Measurements from ENCODE around the gene GNAZ.

The GNAZ gene

GRCh38 chr22:23153994-23154393 is 83.7 kb downstream of the GNAZ start:
- DNase-seq (ENCODE audit: extremely low spot score): no peak
- TF ChIP-seq, protein P1, sequence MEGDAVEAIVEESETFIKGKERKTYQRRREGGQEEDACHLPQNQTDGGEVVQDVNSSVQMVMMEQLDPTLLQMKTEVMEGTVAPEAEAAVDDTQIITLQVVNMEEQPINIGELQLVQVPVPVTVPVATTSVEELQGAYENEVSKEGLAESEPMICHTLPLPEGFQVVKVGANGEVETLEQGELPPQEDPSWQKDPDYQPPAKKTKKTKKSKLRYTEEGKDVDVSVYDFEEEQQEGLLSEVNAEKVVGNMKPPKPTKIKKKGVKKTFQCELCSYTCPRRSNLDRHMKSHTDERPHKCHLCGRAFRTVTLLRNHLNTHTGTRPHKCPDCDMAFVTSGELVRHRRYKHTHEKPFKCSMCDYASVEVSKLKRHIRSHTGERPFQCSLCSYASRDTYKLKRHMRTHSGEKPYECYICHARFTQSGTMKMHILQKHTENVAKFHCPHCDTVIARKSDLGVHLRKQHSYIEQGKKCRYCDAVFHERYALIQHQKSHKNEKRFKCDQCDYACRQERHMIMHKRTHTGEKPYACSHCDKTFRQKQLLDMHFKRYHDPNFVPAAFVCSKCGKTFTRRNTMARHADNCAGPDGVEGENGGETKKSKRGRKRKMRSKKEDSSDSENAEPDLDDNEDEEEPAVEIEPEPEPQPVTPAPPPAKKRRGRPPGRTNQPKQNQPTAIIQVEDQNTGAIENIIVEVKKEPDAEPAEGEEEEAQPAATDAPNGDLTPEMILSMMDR (IDR thresholded peaks at IDR 0.05; ENCODE audit: control extremely low read depth, extremely low read depth, low read depth, missing control alignments): no peak
- ChIA-PET POLR2A (no interaction called here), CTCF (interaction anchor here (0.7 to 1.2 kb wide), 2 partner anchors 9 to 24 kb away, joined by 3 to 5 read pairs; no protein-coding TSS in a partner anchor)

GRCh38 chr22:23154461-23154860 is 84.1 kb downstream of the GNAZ start:
- CTCF ChIA-PET: interaction anchor here (0.7 to 1.2 kb wide), 2 partner anchors 10 to 24 kb away, joined by 3 to 5 read pairs; no protein-coding TSS in a partner anchor
- POLR2A ChIA-PET: no interaction called here
- DNase-seq (ENCODE audit: extremely low spot score): no peak
- TF ChIP-seq, protein P1 (IDR thresholded peaks at IDR 0.05; ENCODE audit: control extremely low read depth, extremely low read depth, low read depth, missing control alignments): no peak

GRCh38 chr22:23155143-23155542 is 84.8 kb downstream of the GNAZ start:
- TF ChIP-seq, protein P1 (IDR thresholded peaks at IDR 0.05; ENCODE audit: control extremely low read depth, extremely low read depth, low read depth, missing control alignments): no peak
- ChIA-PET POLR2A (no interaction called here), CTCF (interaction anchor here (0.8 to 1.2 kb wide), 2 partner anchors 23 to 231 kb away, joined by 3 to 5 read pairs; no protein-coding TSS in a partner anchor)
- DNase-seq (ENCODE audit: extremely low spot score): no peak

DNA sequence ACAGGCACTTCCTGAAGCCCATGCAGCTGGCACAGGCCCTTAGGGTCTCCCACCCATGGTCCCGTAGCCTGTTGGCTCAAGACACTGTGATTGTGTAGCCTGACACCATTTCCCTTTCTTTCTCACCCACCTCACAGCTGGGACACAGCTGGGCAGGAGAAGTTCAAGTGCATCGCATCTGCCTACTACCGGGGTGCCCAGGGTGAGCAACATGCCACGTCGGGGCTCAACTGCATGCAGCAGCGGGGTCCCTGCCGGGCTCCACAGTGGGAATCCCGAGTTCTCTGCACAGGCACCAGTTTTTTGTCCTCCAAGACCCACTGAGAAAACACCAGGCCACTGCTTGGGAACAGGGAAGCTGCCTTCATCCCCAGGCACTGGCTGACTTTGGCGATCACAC is 85.5 kb downstream of the GNAZ start:
- ChIA-PET POLR2A (no interaction called here), CTCF (interaction anchor here (0.7 to 1.3 kb wide), 4 partner anchors 9 to 230 kb away, joined by 3 read pairs; no protein-coding TSS in a partner anchor)
- DNase-seq (ENCODE audit: extremely low spot score): no peak
- TF ChIP-seq, protein P1 (IDR thresholded peaks at IDR 0.05; ENCODE audit: control extremely low read depth, extremely low read depth, low read depth, missing control alignments): no peak

DNA sequence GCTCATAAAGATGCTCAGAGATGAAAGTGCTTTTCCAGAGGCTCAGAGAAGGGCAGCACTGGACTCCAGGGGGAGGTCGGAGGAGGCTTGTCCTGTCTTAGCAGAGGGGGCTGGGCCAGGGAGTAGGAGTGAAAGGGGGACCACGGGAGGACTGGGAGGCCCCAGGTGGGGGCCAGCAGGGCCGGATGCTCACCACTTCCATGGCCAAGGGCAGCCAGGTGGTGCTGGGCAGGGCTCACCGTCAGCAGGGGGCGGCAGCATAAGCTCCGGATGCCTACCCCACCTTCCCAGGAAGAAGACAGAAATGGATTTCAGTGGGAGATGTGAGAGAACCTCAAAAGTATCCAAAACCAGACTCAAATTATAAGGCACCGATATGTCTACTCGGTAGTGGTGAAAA is 86.0 kb downstream of the GNAZ start:
- TF ChIP-seq, protein P1 (IDR thresholded peaks at IDR 0.05; ENCODE audit: control extremely low read depth, extremely low read depth, low read depth, missing control alignments): no peak
- DNase-seq (ENCODE audit: extremely low spot score): no peak
- ChIA-PET CTCF (interaction anchor here (0.7 to 1.3 kb wide), 3 partner anchors 8 to 125 kb away, joined by 3 read pairs; no protein-coding TSS in a partner anchor), POLR2A (no interaction called here)

- TF ChIP-seq, protein P1 (IDR thresholded peaks at IDR 0.05; ENCODE audit: control extremely low read depth, extremely low read depth, low read depth, missing control alignments): no peak
- ChIA-PET POLR2A (no interaction called here), CTCF (interaction anchor here (1.1 to 1.5 kb wide), 3 partner anchors 9 to 16 kb away, joined by 3 to 5 read pairs (median 4); partner anchors contain the start of gene RAB36)
- DNase-seq (ENCODE audit: extremely low spot score): no peak
Observed at GRCh38 chr22:23157560-23158515, 87.5 kb downstream of the GNAZ start.
